Adipocyte (in vitro differentiated cells): ENCODE data around the gene CTRB1.

Source experiments
- DNase-seq: peaks from one replicate; pipeline ENCODE4 v3.0.0-alpha.2; 2015; ENCODE audit warnings: low read depth
- H3K27me3 ChIP-seq: replicated peaks from 2 replicates; pipeline ENCODE4 v1.7.0; 2013; ENCODE audit warnings: mild to moderate bottlenecking, low read length, moderate library complexity; ENCODE audit not compliant: control insufficient read depth, insufficient read depth
- H3K36me3 ChIP-seq: 2 replicates; pipeline ENCODE4 v1.7.0; 2013; ENCODE audit warnings: low read length, mild to moderate bottlenecking, moderate library complexity; ENCODE audit not compliant: control insufficient read depth, insufficient read depth, severe bottlenecking
- H3K4me1 ChIP-seq: 2 replicates; pipeline ENCODE4 v1.7.0; 2013; ENCODE audit warnings: mild to moderate bottlenecking, low read length, moderate library complexity; ENCODE audit not compliant: control insufficient read depth, insufficient read depth
- H3K4me3 ChIP-seq: 2 replicates; pipeline ENCODE4 v1.7.0; 2013; ENCODE audit warnings: mild to moderate bottlenecking, low read length, moderate library complexity
- H3K9ac ChIP-seq: 2 replicates; pipeline ENCODE4 v1.7.0; 2013; ENCODE audit warnings: mild to moderate bottlenecking, low read length, moderate library complexity
- H3K9me3 ChIP-seq: 2 replicates; pipeline ENCODE4 v1.7.0; 2013; ENCODE audit warnings: mild to moderate bottlenecking, low read length, moderate library complexity; ENCODE audit not compliant: control insufficient read depth

Gene CTRB1

DNA sequence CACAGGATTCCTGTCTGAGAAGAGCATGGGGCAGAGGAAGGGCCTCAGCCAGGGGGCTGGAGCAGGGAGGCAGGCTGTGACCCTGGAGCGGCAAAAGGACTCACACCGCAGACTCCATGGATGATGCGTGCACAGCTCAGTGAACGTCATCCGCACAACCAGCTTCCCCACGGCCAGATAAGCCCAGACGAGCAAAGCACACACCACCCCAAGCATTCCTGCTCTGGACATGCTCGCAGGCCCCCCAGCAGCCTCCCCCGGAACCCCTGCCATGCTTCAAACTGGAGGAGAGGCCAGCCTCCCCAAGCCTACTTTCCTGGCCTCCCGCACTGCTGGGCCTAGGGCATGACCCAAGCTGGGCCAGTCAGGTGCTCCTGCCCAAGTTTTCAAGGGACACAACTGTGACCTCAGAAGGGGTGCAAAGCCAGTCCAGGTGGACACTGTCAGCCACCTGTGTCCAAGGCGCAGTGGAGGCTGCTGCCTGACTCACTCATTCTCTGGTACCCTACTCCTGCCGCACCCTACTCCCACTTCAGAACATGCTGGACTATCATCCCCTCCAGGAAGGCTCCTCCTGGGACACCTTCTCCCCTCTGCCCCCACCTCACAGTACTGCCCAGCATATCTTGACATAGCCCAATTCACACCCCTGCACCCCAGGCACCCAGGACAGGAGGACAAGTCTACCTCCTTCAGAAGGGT is 27.9 kb downstream of the CTRB1 start:
- no peak for DNase-seq
- peak overlapping the region; percentile 77 for H3K9ac ChIP-seq
- no peak overlapping the region for H3K4me3 ChIP-seq
- H3K27me3 ChIP-seq, result no peaks in the 10 kb centered on the region
- H3K4me1 ChIP-seq, result peaks cover 70% of the 10 kb centered on the region
- peaks cover 10% of the 10 kb centered on the region for H3K36me3 ChIP-seq
- H3K9me3 ChIP-seq, result no peaks in the 10 kb centered on the region

DNA sequence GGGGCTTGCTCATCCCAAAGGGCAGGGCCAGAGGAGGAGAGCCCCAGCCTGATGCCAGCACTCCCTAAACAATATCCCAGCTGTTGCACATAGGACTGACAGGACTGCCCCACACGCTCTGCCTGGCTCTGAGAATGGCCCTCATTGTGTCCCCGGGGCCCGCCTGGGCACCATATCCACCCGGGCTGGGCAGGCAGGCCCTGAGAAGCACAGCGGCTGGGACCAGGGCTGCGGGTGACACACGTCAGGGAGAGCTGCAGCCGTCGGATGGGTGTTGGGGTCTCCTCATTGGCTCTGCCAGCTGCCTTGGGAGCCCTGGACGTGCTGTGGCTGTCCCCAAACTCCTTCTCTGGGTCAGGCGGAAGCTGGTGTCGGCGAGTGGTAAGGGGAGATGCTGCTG is 28.5 kb downstream of the CTRB1 start:
- Histone ChIP-seq H3K9me3 (no peaks in the 10 kb centered on the region), H3K4me3 (no peak overlapping the region), H3K27me3 (no peaks in the 10 kb centered on the region), H3K9ac (peak overlapping the region; percentile 29), H3K36me3 (peaks cover 4% of the 10 kb centered on the region), H3K4me1 (peaks cover 76% of the 10 kb centered on the region)
- DNase-seq, result no peak

DNA sequence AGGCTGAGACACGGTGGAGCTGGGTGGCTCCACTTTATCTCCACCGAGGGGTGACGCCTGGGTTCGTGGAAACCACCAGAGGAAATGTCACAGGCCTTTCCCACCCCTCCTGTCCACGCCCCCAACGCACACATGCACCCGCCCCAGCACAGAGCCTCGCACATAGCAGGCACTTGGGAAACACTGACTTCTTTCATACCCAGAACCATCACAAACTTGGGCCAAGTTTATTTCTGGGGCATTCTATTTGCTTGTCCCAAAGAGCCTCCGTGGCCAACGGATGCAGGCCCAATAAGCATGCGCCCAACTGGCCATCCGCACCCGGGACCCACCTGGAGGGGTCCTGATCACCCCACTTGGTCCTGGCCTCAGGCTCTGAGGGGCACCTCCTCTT is 29.4 kb downstream of the CTRB1 start:
- Histone ChIP-seq H3K36me3 (no peaks in the 10 kb centered on the region), H3K4me1 (peaks cover 85% of the 10 kb centered on the region), H3K9me3 (no peaks in the 10 kb centered on the region), H3K4me3 (no peak overlapping the region), H3K9ac (peak overlapping the region; percentile 29), H3K27me3 (no peaks in the 10 kb centered on the region)
- no peak for DNase-seq

DNA sequence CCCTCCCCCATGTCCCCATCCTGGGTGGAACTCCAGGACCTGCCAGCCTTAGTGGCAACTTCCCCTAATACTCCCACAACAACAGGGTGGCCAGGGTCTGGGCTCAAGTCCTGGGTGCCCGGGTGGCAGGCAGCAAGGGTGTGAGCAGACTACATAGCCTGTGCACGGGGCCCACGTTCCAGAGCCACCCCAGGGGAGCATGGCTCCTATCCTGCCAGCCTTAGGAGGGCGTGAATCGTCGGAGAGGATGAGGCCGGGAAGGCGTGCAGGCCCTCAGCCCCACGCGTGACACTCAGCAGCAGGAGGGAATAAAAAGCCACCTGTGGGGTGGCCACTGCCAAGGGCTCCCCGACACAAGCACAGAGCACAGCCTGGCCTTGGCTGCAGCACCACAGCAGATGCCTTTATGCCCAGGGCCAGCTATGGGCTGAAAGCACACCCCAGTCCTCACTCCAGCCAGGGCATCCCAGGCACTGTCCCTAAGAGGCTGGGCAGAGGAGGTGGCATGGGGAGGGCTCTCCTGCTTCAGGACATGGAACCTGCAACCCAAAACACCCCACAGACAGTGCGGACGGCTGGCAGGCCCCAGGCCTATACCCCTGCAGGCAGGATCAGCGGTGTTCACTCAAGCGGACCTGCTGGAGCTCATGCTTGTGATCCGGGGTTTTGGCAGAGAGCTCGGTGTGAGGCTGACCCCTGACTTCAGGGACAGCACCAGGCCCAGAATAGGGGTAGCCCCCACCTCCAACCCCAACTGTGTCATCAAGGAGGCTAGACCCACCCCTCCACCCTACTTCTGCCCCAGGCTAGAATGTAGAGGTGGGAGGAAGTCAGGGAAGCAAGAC is 30.0 kb downstream of the CTRB1 start:
- H3K9ac ChIP-seq, result peak overlapping the region; percentile 51
- no peak for DNase-seq
- H3K4me1 ChIP-seq, result peaks cover 88% of the 10 kb centered on the region
- H3K4me3 ChIP-seq, result no peak overlapping the region
- no peaks in the 10 kb centered on the region for H3K9me3 ChIP-seq
- no peaks in the 10 kb centered on the region for H3K36me3 ChIP-seq
- no peaks in the 10 kb centered on the region for H3K27me3 ChIP-seq

DNA sequence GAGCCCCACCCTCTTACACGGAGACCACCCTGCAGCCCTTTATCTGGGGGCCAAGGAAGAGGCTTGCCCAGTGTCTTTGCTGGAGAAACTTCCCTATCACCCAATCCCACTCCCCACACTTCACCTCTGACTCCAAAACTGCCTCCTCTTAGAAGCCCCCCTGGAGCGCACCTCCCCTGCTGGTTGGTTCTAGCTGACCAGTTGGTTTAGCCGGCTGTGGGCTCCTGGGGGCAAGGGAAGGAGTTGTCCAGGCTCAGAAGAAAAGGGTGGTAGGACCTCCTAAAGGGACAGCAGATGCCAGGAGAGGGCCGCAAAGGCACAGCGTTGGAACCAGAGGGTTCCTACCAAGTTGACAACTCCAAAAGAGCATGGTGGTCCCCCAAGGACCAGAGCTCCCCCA is 30.7 kb downstream of the CTRB1 start:
- no peak for DNase-seq
- Histone ChIP-seq H3K27me3 (no peaks in the 10 kb centered on the region), H3K9me3 (no peaks in the 10 kb centered on the region), H3K4me3 (peak overlapping the region; percentile 91), H3K9ac (peak overlapping the region; percentile 51), H3K36me3 (no peaks in the 10 kb centered on the region), H3K4me1 (peaks cover 88% of the 10 kb centered on the region)

DNA sequence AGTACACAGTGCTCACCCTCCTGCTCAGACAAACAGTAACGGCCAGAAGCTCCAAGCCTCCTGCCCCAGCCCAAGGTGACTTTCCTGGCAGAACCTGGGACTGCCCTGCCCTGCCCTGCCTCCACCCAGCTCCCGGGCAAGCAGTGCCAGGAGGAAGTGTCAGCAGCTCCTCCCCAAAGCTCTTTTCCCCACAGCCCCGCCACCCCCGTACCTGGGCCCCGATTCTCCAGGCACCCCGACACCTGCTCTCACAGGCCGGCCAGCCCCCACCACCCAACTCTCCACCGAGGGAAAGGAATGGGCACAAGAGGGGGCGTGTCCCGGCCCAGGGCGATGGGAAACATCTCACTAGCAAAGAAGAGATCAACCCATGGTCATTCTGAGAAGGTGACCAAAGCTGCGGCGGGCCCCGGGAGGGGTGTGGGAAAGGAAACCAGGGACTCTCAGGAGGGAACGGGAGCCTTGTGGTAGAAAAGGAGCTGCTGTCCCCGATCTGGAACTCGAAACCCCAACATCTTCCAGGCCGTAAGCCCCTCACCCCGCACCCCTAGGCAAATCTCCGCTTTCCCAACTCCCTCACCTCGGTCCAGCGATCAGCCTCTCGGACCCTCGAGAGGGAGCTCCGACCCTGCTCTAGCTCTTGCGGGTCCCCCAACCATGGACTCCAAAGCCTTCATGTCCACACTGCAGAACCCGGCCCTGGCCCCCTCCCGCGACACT is 31.5 kb downstream of the CTRB1 start:
- no peaks in the 10 kb centered on the region for H3K27me3 ChIP-seq
- no peaks in the 10 kb centered on the region for H3K36me3 ChIP-seq
- peak; percentile 59 for DNase-seq
- peak overlapping the region; percentile 90 for H3K9ac ChIP-seq
- H3K4me1 ChIP-seq, result peaks cover 87% of the 10 kb centered on the region
- peak overlapping the region; percentile 91 for H3K4me3 ChIP-seq
- H3K9me3 ChIP-seq, result no peaks in the 10 kb centered on the region

DNA sequence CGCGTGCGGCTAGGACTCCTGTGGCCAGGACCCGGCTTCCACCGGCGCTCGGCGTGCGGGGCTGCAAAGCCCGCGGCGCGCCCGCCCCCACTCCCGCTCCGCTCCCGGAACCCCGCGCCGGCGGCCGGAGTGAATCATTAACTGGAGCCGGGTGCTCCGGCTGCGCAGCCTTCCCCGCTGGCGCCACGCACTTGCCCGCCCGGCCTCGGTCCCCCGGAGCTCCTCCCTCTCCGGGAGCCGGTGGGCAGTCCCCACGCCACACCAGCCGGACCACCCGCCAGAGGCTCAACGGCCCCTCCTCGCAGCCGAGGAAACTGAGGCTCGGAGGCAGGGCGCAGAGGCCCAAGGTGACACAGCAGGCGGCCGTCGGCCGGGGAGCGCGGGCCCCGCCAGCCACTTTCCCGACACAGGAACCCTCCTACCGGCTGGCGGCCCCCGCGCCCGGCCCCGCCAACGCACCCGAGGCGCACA is 32.1 kb downstream of the CTRB1 start:
- peak; percentile 78 for DNase-seq

DNA sequence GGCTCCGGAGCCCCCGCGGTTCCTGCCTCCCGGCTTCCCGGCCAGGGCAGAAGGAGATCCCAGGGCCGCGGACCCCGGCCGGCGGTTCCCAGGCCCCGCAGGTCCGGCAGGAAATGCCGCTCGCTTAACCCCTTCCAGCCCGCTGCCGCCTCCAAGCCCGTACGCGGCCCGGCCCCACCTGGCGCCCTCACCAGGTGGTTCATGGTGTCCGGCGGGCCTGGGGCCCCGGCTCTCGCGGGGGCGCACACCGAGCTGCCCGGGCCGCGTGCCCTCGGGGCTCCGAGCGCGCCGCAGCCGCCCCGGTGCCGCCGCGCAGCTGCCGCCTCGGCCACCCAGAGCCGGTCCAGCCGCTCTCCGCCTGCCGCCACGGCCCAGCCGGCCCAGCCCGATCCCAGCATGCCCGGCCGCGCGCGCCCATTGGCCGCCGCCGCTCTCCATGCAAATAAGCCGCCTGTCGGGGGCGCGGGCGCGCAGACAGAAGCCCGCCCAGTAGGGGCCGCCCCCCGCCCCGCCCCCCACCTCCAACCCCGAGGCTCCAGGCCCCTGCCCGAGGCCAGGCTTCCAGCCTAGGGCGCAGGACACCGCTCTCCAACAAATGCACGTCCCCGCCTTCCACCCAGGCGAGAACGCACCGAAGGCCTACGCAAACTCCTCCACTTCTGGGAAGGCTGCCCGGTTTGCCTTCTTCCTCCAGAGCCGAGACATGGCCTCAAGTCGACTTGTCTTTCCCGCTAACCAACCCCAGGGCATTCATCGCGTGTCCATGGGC is 32.7 kb downstream of the CTRB1 start, which contains the start of gene BCAR1:
Gene BCAR1 (minus strand): TSS at position 345 of the 769 bp plus-strand sequence. CDS start 142 bp downstream, at position 203.
- Histone ChIP-seq H3K4me3 (peak within 1 kb of the TSS; percentile 91), H3K27me3 (no peaks in the 10 kb centered on the region), H3K9ac (peak within 1 kb of the TSS; percentile 90), H3K4me1 (peaks cover 82% of the 10 kb centered on the region), H3K36me3 (no peaks in the 10 kb centered on the region), H3K9me3 (no peaks in the 10 kb centered on the region)
- DNase-seq, result peak; percentile 94

More for the DNA sequence above, 32.1 kb downstream of the CTRB1 start:
- Histone ChIP-seq H3K4me3 (peak overlapping the region; percentile 91), H3K4me1 (peaks cover 82% of the 10 kb centered on the region), H3K27me3 (no peaks in the 10 kb centered on the region), H3K9me3 (no peaks in the 10 kb centered on the region), H3K36me3 (no peaks in the 10 kb centered on the region), H3K9ac (peak overlapping the region; percentile 90)

DNA sequence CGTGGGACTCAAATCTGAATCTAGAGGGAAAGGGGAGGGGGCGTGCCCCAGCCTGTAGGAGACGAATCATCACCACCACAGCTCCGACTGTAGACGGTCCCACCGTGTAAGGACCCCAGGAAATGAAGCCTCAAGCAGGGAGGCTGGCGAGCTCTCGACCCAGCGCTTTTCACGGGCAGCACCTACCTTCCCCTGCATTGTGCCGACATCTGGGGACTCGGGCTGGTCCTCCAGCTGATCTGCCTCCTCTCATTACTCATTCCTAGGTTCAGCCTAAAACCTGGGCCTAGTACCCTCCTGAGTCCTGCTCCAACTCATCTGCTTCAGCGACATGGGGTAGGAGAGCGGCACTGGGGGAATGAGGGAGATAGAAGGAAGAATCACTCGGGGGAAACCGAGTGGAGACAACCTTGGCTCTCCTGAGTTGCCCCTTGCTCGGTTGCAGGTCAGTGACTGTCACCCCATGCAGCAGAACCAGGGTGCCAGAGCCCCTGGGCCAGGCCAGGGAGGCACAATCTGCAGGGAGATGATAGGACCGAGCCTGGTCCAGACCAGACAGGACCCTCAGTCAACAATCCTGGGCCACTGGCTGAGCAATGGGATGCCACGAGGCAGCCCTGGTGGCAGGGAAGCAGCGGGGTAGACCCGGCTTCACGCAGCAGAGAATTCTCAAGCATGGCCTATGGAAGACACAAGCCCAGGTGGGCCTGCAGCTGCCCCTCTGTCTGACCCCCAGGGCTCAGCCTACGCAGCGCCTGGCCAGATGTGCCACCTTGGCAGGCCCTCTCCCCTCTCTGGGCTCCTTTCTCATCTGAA is 33.5 kb downstream of the CTRB1 start:
- H3K27me3 ChIP-seq, result no peaks in the 10 kb centered on the region
- DNase-seq, result no peak
- peak overlapping the region; percentile 63 for H3K4me3 ChIP-seq
- no peaks in the 10 kb centered on the region for H3K36me3 ChIP-seq
- no peaks in the 10 kb centered on the region for H3K9me3 ChIP-seq
- H3K4me1 ChIP-seq, result peaks cover 82% of the 10 kb centered on the region
- H3K9ac ChIP-seq, result peak overlapping the region; percentile 82
